CD4-positive, alpha-beta T cell treated with Interleukin-17A for 4 hours (primary cell): ENCODE data around the gene VPS45.
"Not testable (repeated sequence)": the region's sequence is repeated elsewhere in the genome, so short reads cannot be mapped to it uniquely, and the experiment has no call there.

Experiments used
- DNase-seq: peaks from one replicate; pipeline ENCODE4 v3.0.0-alpha.2; 2020; ENCODE audit warnings: mixed read lengths

VPS45 gene

DNA sequence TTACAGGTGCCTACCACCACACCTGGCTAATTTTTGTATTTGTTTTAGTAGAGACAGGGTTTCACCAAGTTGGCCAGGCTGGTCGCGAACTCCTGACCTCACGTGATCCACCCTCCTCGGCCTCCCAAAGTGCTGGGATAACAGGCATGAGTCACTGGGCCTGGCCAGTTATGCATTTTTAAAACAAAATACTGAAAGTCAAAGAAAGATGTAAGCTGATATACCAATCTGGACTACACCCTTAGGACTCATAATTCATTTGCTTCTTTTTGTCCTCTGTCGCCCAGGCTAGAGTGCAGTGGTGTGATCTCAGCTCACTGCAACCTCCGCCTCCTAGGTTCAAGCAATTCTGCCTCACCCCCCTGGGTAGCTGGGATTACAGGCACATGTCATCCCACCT, 67.8 kb downstream of the VPS45 start:
- not testable (repeated sequence) for DNase-seq

DNA sequence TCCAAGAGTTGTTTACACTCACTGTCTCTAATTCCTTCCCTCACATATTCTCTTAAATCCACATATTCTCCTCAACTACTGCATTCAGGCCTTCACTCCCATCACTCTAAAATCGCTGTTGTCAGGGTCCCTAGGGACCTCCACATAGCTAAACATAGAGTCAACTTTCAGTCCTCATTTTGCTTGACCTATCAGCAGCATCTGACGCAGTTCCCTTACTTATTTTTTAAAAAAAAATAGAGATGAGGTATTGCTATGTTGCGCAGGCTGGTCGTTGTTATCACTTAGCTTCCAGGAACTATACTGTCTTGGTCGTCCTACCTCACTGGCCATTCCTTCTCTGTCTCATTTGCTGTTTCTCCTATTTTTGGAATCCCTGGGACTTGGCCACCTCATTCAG, 70.5 kb downstream of the VPS45 start:
- no peak for DNase-seq

GRCh38 chr1:150141452-150141851, 73.9 kb downstream of the VPS45 start:
- no peak for DNase-seq

GRCh38 chr1:150142083-150142482, 74.5 kb downstream of the VPS45 start:
- DNase-seq: no peak

DNA sequence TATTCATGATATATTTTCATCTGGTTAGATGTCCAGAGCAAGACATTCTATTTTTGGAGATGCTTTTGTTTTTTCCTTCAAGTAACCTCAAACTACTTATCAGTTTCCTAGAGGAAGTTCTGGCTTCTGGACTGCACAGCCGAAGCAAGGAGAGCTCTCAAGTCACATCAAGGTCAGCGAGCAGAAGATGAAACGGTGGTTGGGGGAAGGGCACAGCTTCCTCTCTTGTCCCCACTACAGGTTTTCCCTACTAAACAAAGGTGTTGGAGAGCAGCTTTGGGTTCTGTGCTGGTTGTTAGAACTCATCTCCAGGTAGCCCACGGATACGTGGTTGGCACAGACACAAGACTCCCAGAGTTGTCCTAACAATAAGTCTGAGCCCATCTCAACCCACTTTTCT, 77.0 kb downstream of the VPS45 start:
- peak; percentile 8 for DNase-seq

DNA sequence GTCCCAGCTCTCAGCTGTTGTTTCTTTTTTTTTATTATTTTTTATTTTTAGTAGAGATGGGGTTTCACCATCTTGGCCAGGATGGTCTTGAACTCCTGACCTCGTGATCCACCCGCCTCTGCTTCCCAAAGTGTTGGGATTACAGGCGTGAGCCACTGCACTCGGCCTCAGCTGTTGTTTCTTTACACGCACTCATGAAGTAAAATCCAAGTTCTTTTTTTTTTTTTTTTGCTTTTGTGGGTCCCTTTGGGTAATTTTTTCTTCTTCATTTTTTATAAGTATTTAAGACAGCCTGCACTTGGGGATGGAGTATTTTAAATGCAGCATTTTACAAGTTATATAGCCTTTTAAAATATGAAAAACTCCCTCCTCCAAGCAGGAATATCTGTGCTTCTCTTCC, 78.4 kb downstream of the VPS45 start:
- DNase-seq: not testable (repeated sequence)

GRCh38 chr1:150146849-150147542, 79.4 kb downstream of the VPS45 start:
- peak; percentile 30 for DNase-seq

GRCh38 chr1:150148837-150149270, 81.3 kb downstream of the VPS45 start:
- peak; percentile 9 for DNase-seq

DNA sequence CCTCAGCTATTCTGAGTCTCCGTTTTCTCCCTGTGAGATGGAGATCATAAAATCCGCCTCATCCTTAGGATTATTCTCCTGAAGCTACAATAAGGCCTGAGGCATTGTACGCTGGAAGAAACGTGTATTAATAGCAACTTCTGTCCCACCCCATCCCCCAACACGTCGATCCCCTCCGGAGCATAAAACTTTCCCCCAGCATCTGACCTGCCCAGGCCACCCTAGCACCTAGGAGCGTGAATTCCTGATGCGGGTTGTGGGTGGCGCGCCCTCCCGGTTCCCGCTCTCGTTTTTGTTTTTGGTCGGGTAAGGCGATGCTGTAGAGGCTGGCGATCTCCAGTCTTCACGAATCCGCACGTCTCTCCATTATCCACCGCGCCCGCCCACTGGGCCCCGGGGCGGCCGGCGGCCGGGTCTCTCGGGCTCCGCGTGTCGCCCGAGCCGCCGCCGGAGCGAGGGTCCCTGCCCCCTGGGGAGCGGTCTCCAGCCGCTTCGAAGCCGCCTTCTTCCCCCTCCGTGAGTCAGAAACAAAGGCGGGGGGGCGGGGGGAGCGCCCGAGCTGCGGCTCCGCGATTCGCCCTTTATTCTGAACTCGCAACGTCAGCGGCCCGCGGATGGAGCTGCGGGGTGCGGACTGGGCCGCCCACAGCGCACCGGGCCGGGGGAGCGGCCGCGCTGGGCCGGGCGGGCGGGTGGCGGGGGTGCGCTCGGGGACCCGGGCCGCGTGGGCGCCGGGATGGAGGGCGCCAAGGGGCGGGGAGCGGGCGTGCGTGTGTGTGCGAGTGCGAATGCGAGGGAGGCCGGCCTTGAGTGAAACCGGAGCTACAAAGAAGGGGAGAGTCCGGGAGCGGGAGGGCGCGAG, 81.9 kb downstream of the VPS45 start, which contains the start of gene PLEKHO1:
PLEKHO1 (plus strand) TSS at position 646 of the 862 bp plus-strand sequence. CDS start 342 bp downstream, outside the sequence.
- peak; percentile 94 for DNase-seq

GRCh38 chr1:150150133-150151021, 82.8 kb downstream of the VPS45 start:
- DNase-seq: peak; percentile 60

- peak; percentile 90 for DNase-seq
Observed at GRCh38 chr1:150151291-150152181, 84.0 kb downstream of the VPS45 start.

DNA sequence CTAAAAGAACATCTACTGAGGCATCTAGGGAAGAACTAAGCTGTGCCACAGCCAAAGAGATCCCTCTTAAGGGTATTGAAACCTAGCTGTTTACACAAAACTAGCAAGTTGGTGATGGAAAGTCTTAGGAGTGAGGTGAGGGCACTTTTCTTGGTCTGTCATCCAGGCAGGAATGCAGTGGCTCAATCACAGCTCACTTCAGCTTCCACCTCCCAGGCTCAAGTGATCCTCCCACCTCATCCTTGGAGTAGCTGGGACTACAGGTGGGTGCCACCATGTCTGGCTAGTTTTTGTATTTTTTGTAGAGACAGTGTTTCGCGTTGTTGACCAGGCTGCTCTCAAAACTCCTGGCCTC, 84.6 kb downstream of the VPS45 start:
- peak; percentile 3 for DNase-seq

- peak; percentile 3 for DNase-seq
Observed at GRCh38 chr1:150152772-150153456, 85.3 kb downstream of the VPS45 start.

DNA sequence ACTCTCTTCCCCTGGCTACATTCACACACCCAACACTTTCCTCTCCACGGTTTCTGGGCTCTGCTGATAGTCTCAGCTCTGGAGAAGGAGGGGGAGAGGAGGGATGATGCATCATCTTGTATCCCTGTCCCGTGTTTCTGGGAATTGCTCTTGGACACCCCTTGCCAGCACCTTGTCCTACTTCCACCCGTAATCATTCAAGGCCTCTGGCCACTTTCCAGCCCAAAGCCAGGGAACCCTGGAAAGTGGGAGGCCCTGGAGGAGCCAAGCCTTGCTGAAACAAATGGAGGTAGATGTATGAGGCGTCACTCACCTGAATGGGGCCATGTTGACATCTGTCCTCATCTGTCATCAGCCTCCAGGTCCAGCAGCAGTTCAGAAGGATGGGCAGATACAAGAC, 86.6 kb downstream of the VPS45 start:
- DNase-seq: no peak

DNA sequence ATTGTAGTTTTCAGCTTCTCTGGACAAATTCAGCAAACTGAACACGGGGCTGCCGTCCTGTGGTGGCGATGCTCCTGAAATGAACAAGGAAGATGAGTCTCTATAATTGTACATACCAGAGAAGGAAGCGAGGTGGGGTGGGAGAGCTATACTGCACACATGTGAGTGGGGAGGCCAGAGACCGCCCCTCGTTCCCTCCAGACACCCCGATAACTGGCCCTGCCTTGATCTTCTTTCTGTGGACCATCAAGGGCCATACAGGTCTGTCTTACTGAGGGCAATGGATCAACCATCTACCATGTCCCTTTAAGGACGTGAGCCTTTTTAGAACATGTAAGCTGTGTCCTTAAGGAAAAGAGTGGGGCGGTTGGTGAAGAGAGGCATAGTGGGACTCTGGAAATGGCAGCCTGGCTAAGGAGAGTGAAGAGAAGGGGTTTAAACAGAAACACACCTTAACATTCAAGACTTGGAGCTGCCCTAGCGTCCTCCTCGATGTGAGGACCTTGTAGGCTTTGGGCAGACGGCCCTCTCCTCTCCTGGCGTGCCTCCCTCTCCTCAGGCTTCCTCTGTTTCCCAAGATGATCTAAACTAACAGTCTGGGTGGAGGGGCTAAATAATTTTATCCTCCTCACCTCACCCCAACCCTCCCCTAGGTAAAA, 88.0 kb downstream of the VPS45 start:
- peak; percentile 4 for DNase-seq

- DNase-seq: peak; percentile 3
Observed at GRCh38 chr1:150156868-150157603, 89.5 kb downstream of the VPS45 start.

GRCh38 chr1:150159550-150159949, 92.0 kb downstream of the VPS45 start:
- DNase-seq: no peak

GRCh38 chr1:150160964-150161621, 93.5 kb downstream of the VPS45 start:
- DNase-seq: peak; percentile 16
